Neural cell (in vitro differentiated cells): Measurements from ENCODE around the gene AQP12A. TPM values are rescaled to one million over a fixed set of nuclear protein-coding genes. Genes with fewer than 3 reads are reported as not detected.

ENCODE experiments used
- H2AFZ ChIP-seq: fragments of 200-600, 300-800 bp; sonication (generic), shearing (Covaris generic); 2 replicates; pipeline ENCODE4 v1.6.0; 2014; ENCODE audit warnings: low read depth, mild to moderate bottlenecking, antibody characterized with exemption, low read length, moderate library complexity
- H3F3A ChIP-seq: fragments of 200-600 bp; shearing (Covaris generic); 2 replicates; pipeline ENCODE4 v1.6.1; 2016; ENCODE audit warnings: mild to moderate bottlenecking, moderate library complexity, mixed read lengths, antibody characterized with exemption, low read length; ENCODE audit not compliant: insufficient read depth, poor library complexity, severe bottlenecking
- H3K27ac ChIP-seq: fragments of 200-600, 300-800 bp; sonication (generic), shearing (Covaris generic); 2 replicates; pipeline ENCODE4 v1.5.1; 2014; ENCODE audit warnings: mild to moderate bottlenecking, low read length, moderate library complexity
- H3K27me3 ChIP-seq: fragments of 300-800, 200-600 bp; sonication (generic), shearing (Covaris generic); 2 replicates; pipeline ENCODE4 v1.6.0; 2014; ENCODE audit warnings: mild to moderate bottlenecking, low read depth, low read length, moderate library complexity; ENCODE audit not compliant: insufficient read depth
- H3K36me3 ChIP-seq: fragments of 300-800, 200-600 bp; sonication (generic), shearing (Covaris generic); 2 replicates; pipeline ENCODE4 v1.5.1; 2014; ENCODE audit warnings: mild to moderate bottlenecking, antibody characterized with exemption, low read length, moderate library complexity; ENCODE audit not compliant: insufficient read depth
- H3K4me2 ChIP-seq: fragments of 300-800, 200-600 bp; sonication (generic), shearing (Covaris generic); 2 replicates; pipeline ENCODE4 v1.6.0; 2014; ENCODE audit warnings: mild to moderate bottlenecking, low read length
- H3K4me3 ChIP-seq: fragments of 300-800, 200-600 bp; sonication (generic), shearing (Covaris generic); 2 replicates; pipeline ENCODE4 v1.5.1; 2014; ENCODE audit warnings: mild to moderate bottlenecking, low read length, moderate library complexity
- H3K79me2 ChIP-seq: fragments of 200-600 bp; shearing (Covaris generic); replicated peaks from 2 replicates; pipeline ENCODE4 v1.6.0; 2014; ENCODE audit warnings: mild to moderate bottlenecking, low read length, moderate library complexity; ENCODE audit not compliant: insufficient read depth
- H3K9ac ChIP-seq: fragments of 300-800, 200-600 bp; sonication (generic), shearing (Covaris generic); 2 replicates; pipeline ENCODE4 v1.6.1; 2016; ENCODE audit warnings: mild to moderate bottlenecking, low read length, mixed read lengths
- H3K9me2 ChIP-seq: fragments of 200-600 bp; shearing (Covaris generic); 2 replicates; pipeline ENCODE4 v1.6.1; 2016; ENCODE audit warnings: mild to moderate bottlenecking, low read length, mixed read lengths; ENCODE audit not compliant: insufficient read depth
- H3K9me3 ChIP-seq: fragments of 200-600, 300-800 bp; sonication (generic), shearing (Covaris generic); 2 replicates; pipeline ENCODE4 v1.6.1; 2016; ENCODE audit warnings: mild to moderate bottlenecking, mixed run types, low read length, moderate library complexity, mixed read lengths
- H4K20me1 ChIP-seq: fragments of 200-600 bp; shearing (Covaris generic); 2 replicates; pipeline ENCODE4 v1.6.1; 2016; ENCODE audit warnings: mild to moderate bottlenecking, mixed run types; ENCODE audit not compliant: insufficient read depth
- CTCF ChIP-seq: fragments of 450-650 bp; IDR thresholded peaks from 2 replicates; pipeline ENCODE4 v1.5.1; 2014; ENCODE audit warnings: antibody characterized with exemption, mild to moderate bottlenecking, moderate library complexity; ENCODE audit not compliant: poor library complexity, severe bottlenecking
- EP300 ChIP-seq: fragments of 450-650 bp; conservative IDR thresholded peaks from 2 replicates; pipeline ENCODE4 v1.6.1; 2014; ENCODE audit warnings: antibody characterized with exemption, mild to moderate bottlenecking, moderate library complexity; ENCODE audit not compliant: poor library complexity, severe bottlenecking
- EZH2 ChIP-seq: fragments of 200-600, 300-800 bp; shearing (Covaris generic), sonication (generic); IDR thresholded peaks from 2 replicates; pipeline ENCODE4 v1.6.1; 2014; ENCODE audit warnings: antibody characterized with exemption, low read length, borderline replicate concordance, mild to moderate bottlenecking; ENCODE audit not compliant: insufficient read depth, poor library complexity, severe bottlenecking
- MXI1 ChIP-seq: fragments of 450-650 bp; conservative IDR thresholded peaks from 2 replicates; pipeline ENCODE4 v1.6.1; 2014; ENCODE audit warnings: antibody characterized with exemption, mild to moderate bottlenecking; ENCODE audit not compliant: poor library complexity, severe bottlenecking
- POLR2AphosphoS5 ChIP-seq: IDR thresholded peaks from 2 replicates; pipeline ENCODE4 v1.6.1; 2012
- RAD21 ChIP-seq: fragments of 450-650 bp; conservative IDR thresholded peaks from 2 replicates; pipeline ENCODE4 v1.6.1; 2014; ENCODE audit warnings: antibody characterized with exemption, mild to moderate bottlenecking, moderate library complexity
- REST ChIP-seq: IDR thresholded peaks from 2 replicates; pipeline ENCODE4 v1.6.1; 2012; ENCODE audit warnings: borderline replicate concordance
- SMC3 ChIP-seq: fragments of 450-650 bp; conservative IDR thresholded peaks from 2 replicates; pipeline ENCODE4 v1.6.1; 2014; ENCODE audit warnings: antibody characterized with exemption, mild to moderate bottlenecking, moderate library complexity; ENCODE audit not compliant: poor library complexity
- TAF1 ChIP-seq: IDR thresholded peaks from 2 replicates; pipeline ENCODE4 v1.6.1; 2012; ENCODE audit warnings: low read depth
- polyA plus RNA-seq: library from polyadenylated mRNA; depleted of rRNA; stranded (reverse); fragments of >200 nt; gene quantifications from 2 replicates; pipeline ENCODE4 v1.2.3, GENCODE V29; 2014

AQP12A gene
- polyA plus RNA-seq, 1 donor from 2014 or later, result not detected

- Histone ChIP-seq H3F3A (no peaks in the 10 kb centered on the region), H3K36me3 (no peaks in the 10 kb centered on the region)
- no peak for TF ChIP-seq POLR2AphosphoS5
- TF ChIP-seq REST, result no peak
- no peak for TF ChIP-seq EP300
- TF ChIP-seq MXI1, result no peak
- no peak for TF ChIP-seq RAD21
- TF ChIP-seq SMC3, result no peak
- TF ChIP-seq TAF1, result no peak
- TF ChIP-seq EZH2, result no peak
- TF ChIP-seq CTCF, result no peak
Measured at GRCh38 chr2:240734756-240735155, 43.1 kb downstream of the AQP12A start.

GRCh38 chr2:240735476-240735875 lies 43.8 kb downstream of the AQP12A start:
- TF ChIP-seq CTCF (no peak), EP300 (no peak), RAD21 (no peak), TAF1 (no peak), POLR2AphosphoS5 (no peak), EZH2 (no peak), SMC3 (no peak), MXI1 (no peak), REST (no peak)
- no peaks in the 10 kb centered on the region for H3K27me3 ChIP-seq
- H4K20me1 ChIP-seq, result no peaks in the 10 kb centered on the region
- H3K79me2 ChIP-seq, result no peaks in the 10 kb centered on the region
- no peak overlapping the region for H3K9ac ChIP-seq
- H3K27ac ChIP-seq, result no peak overlapping the region
- H3F3A ChIP-seq, result no peaks in the 10 kb centered on the region
- no peaks in the 10 kb centered on the region for H3K36me3 ChIP-seq
- H3K9me2 ChIP-seq, result no peaks in the 10 kb centered on the region
- H3K4me3 ChIP-seq, result no peak overlapping the region
- H3K9me3 ChIP-seq, result no peaks in the 10 kb centered on the region
- no peak overlapping the region for H2AFZ ChIP-seq
- H3K4me2 ChIP-seq, result no peak overlapping the region

More at GRCh38 chr2:240734756-240735155, 43.1 kb downstream of the AQP12A start:
- Histone ChIP-seq H3K4me2 (no peak overlapping the region), H3K79me2 (no peaks in the 10 kb centered on the region), H3K27ac (no peak overlapping the region), H3K27me3 (no peaks in the 10 kb centered on the region), H2AFZ (no peak overlapping the region), H4K20me1 (no peaks in the 10 kb centered on the region), H3K9ac (no peak overlapping the region), H3K9me2 (no peaks in the 10 kb centered on the region), H3K9me3 (no peaks in the 10 kb centered on the region), H3K4me3 (no peak overlapping the region)
